Subcutaneous adipose tissue (tissue), 4 donors: ENCODE measurements around the gene TTPAL. TPM values are rescaled to one million over a fixed set of nuclear protein-coding genes. Genes with fewer than 3 reads are reported as not detected.

Experiments
- CTCF ChIP-seq: fragments of 450-650 bp; IDR thresholded peaks from one replicate; pipeline ENCODE4 v1.5.1; 2016; ENCODE audit warnings: low read depth, mild to moderate bottlenecking, control low read depth, antibody characterized with exemption, moderate library complexity
- total RNA-seq, 4 donors: library from RNA; depleted of rRNA; stranded (reverse); fragments of >200 nt; gene quantifications; one replicate each; pipeline ENCODE4 v1.1.0, GENCODE V29; 2016

TTPAL gene
- total RNA-seq, 4 donors from 2014 or later = 19.2 to 28.0 (median 23.1) TPM

- no peak for TF ChIP-seq CTCF
These were observed 52.6 kb downstream of the TTPAL start for GRCh38 chr20:44528309-44528708.

- TF ChIP-seq CTCF = no peak
These were observed 56.7 kb downstream of the TTPAL start for GRCh38 chr20:44532259-44532980.

- no peak for TF ChIP-seq CTCF
These were observed 57.3 kb downstream of the TTPAL start for GRCh38 chr20:44532981-44533331.

- TF ChIP-seq CTCF = no peak
These were observed 58.3 kb downstream of the TTPAL start for GRCh38 chr20:44533928-44534327.

- no peak for TF ChIP-seq CTCF
These were observed 60.5 kb downstream of the TTPAL start for GRCh38 chr20:44536175-44536574.

- TF ChIP-seq CTCF = no peak
These were observed 62.3 kb downstream of the TTPAL start for GRCh38 chr20:44537993-44538392.

- no peak for TF ChIP-seq CTCF
These were observed 65.2 kb downstream of the TTPAL start for GRCh38 chr20:44540834-44541233.
